A549 (cell line): ENCODE measurements around the gene HAUS5. TPM values are rescaled to one million over a fixed set of nuclear protein-coding genes. Genes with fewer than 3 reads are reported as not detected.

Experiments
- ATAC-seq, 2 experiments: fragments of 200-7000 bp in 1 of 2; fragments of >200 bp in 1 of 2; cut with Nextera tagmentation in 1 of 2; cut with Tn5 transposase in 1 of 2; 3 replicates each; pipeline versions ENCODE4 v1.8.0 to v1.9.1; 2018 to 2020; ENCODE audit warnings: mild to moderate bottlenecking in 1 of 2, moderate library complexity in 1 of 2
- CTCF ChIA-PET: fragments of 300-600 bp; sonication (Branson Sonifier 250); formaldehyde crosslinking; extraction: SDS; loops from one replicate; lab custom pipeline; 2021; ENCODE audit warnings: antibody characterized with exemption, inconsistent platforms; lab: Yijun Ruan, JAX
- POLR2A ChIA-PET: fragments of 350-600 bp; formaldehyde crosslinking; extraction: SDS; loops from one replicate; lab custom pipeline; 2021; ENCODE audit warnings: antibody characterized with exemption, inconsistent platforms; lab: Yijun Ruan, JAX
- DNase-seq, 2 experiments: peaks; one replicate each; pipeline versions ENCODE4 v3.0.0 to v3.0.0-alpha.2; 2011 to 2016; ENCODE audit warnings: low read depth in 1 of 2, low spot score in 1 of 2
- FAIRE-seq: peaks from 2 replicates; lab custom pipeline; 2011; peaks lifted over from hg19 to GRCh38; lab: Jason Lieb, UNC
- H3K27ac ChIP-seq, 2 experiments: fragments of >200 bp; sonication (Bioruptor Twin); formaldehyde crosslinking; 3 replicates each; pipeline ENCODE4 v1.5.1; 2016 to 2017
- H3K4me1 ChIP-seq: fragments of >200 bp; sonication (Bioruptor Twin); formaldehyde crosslinking; 3 replicates; pipeline ENCODE4 v1.6.1; 2016
- H3K4me2 ChIP-seq: fragments of >200 bp; sonication (Bioruptor Twin); formaldehyde crosslinking; 3 replicates; pipeline ENCODE4 v1.6.1; 2016
- H3K4me3 ChIP-seq: fragments of >200 bp; sonication (Bioruptor Twin); formaldehyde crosslinking; 3 replicates; pipeline ENCODE4 v1.5.1; 2016
- H3K9me3 ChIP-seq: fragments of >200 bp; sonication (Bioruptor Twin); formaldehyde crosslinking; 3 replicates; pipeline ENCODE4 v1.6.1; 2016
- ATOH8 ChIP-seq: fragments of 250-450 bp; sonication (Bioruptor Pico); IDR thresholded peaks from 2 replicates; pipeline ENCODE4 v1.5.0; 2020; ENCODE audit warnings: low read depth, mild to moderate bottlenecking, moderate library complexity
- BCL3 ChIP-seq: fragments of >200 bp; sonication (Bioruptor Twin); formaldehyde crosslinking; IDR thresholded peaks from 3 replicates; pipeline ENCODE4 v1.6.1; 2016
- CHD2 ChIP-seq: fragments of 150-350 bp; IDR thresholded peaks from 2 replicates; pipeline ENCODE4 v1.6.1; 2014; ENCODE audit warnings: low read length; ENCODE audit not compliant: partially characterized antibody
- EP300 ChIP-seq, 2 experiments: fragments of >200 bp; sonication (Bioruptor Twin); formaldehyde crosslinking; IDR thresholded peaks; 2 replicates in 1 of 2; 3 replicates in 1 of 2; pipeline ENCODE4 v1.6.1; 2016 to 2017
- FOSB ChIP-seq: fragments of 250-450 bp; sonication (Bioruptor Pico); IDR thresholded peaks from 2 replicates; pipeline ENCODE4 v1.5.0; 2020; ENCODE audit warnings: mild to moderate bottlenecking, moderate library complexity
- FOSL2 ChIP-seq, 2 experiments: fragments of 450-650 bp in 1 of 2; fragments of >200 bp in 1 of 2; sonication (Bioruptor Twin) in 1 of 2; formaldehyde crosslinking; IDR thresholded peaks; 2 replicates each; pipeline versions ENCODE4 v1.5.0 to v1.6.1; 2016 to 2020; ENCODE audit warnings: mild to moderate bottlenecking in 1 of 2, moderate library complexity in 1 of 2
- GATA3 ChIP-seq: IDR thresholded peaks from 2 replicates; pipeline ENCODE4 v1.6.1; 2012; ENCODE audit warnings: borderline replicate concordance
- HES2 ChIP-seq: fragments of >200 bp; sonication (Bioruptor Twin); formaldehyde crosslinking; IDR thresholded peaks from 2 replicates; pipeline ENCODE4 v1.6.1; 2016
- HOXA7 ChIP-seq: fragments of 250-450 bp; sonication (Bioruptor Pico); IDR thresholded peaks from 2 replicates; pipeline ENCODE4 v1.5.0; 2020; ENCODE audit warnings: mild to moderate bottlenecking, moderate library complexity
- HOXB5 ChIP-seq: fragments of 250-450 bp; sonication (Bioruptor Pico); IDR thresholded peaks from 2 replicates; pipeline ENCODE4 v1.5.0; 2020; ENCODE audit warnings: mild to moderate bottlenecking, moderate library complexity
- JUN ChIP-seq, 2 experiments: fragments of >200 bp; sonication (Bioruptor Twin); formaldehyde crosslinking; IDR thresholded peaks; 2 replicates in 1 of 2; 3 replicates in 1 of 2; pipeline ENCODE4 v1.6.1; 2016 to 2017
- JUNB ChIP-seq: fragments of >200 bp; sonication (Bioruptor Twin); formaldehyde crosslinking; IDR thresholded peaks from 2 replicates; pipeline ENCODE4 v1.6.1; 2016
- KDM5A ChIP-seq: fragments of 200-600 bp; sonication (generic); IDR thresholded peaks from 2 replicates; pipeline ENCODE4 v1.6.1; 2016; ENCODE audit warnings: antibody characterized with exemption, mild to moderate bottlenecking
- MAFK ChIP-seq: fragments of 450-650 bp; IDR thresholded peaks from 2 replicates; pipeline ENCODE4 v1.6.1; 2014; ENCODE audit not compliant: partially characterized antibody
- MAZ ChIP-seq: fragments of 150-350 bp; IDR thresholded peaks from 2 replicates; pipeline ENCODE4 v1.6.1; 2014; ENCODE audit warnings: antibody characterized with exemption, low read depth, low read length, borderline replicate concordance
- NPAS2 ChIP-seq: fragments of 250-450 bp; sonication (Bioruptor Pico); IDR thresholded peaks from 2 replicates; pipeline ENCODE4 v1.8.0; 2022; ENCODE audit warnings: mild to moderate bottlenecking, moderate library complexity, borderline replicate concordance
- POLR2A ChIP-seq: IDR thresholded peaks from 2 replicates; pipeline ENCODE4 v1.6.1; 2012; ENCODE audit warnings: mild to moderate bottlenecking, low read length
- POLR2AphosphoS2 ChIP-seq: conservative IDR thresholded peaks from 2 replicates; pipeline ENCODE4 v1.6.1; 2012; ENCODE audit warnings: low read length, improper control_type of control experiment, inconsistent platforms
- REST ChIP-seq: fragments of 200-600 bp; sonication (generic); IDR thresholded peaks from 2 replicates; pipeline ENCODE4 v1.6.1; 2016; ENCODE audit warnings: antibody characterized with exemption, mild to moderate bottlenecking, moderate library complexity
- RFX5 ChIP-seq: fragments of 450-650 bp; IDR thresholded peaks from 2 replicates; pipeline ENCODE4 v1.7.1; 2014; ENCODE audit warnings: antibody characterized with exemption, mild to moderate bottlenecking, moderate library complexity
- RNF2 ChIP-seq: fragments of 200-600 bp; sonication (generic); IDR thresholded peaks from 2 replicates; pipeline ENCODE4 v1.6.1; 2016; ENCODE audit warnings: low read depth, mild to moderate bottlenecking, antibody characterized with exemption, moderate library complexity, borderline replicate concordance
- WGBS: methylation state at CpG from one replicate; pipeline ENCODE4 v1.1.6; 2017; ENCODE audit errors: missing lambda C conversion rate; 5-methylcytosine and 5-hydroxymethylcytosine counted together
- polyA plus RNA-seq, 4 experiments: library from polyadenylated mRNA; depleted of rRNA in 3 of 4; stranded (reverse); fragments of >200 nt; fragmentation: RNase III in 1 of 4; extraction: RNeasy Plus Mini Kit Qiagen cat#74134 plus additional on column Dnase treatment in 1 of 4; gene quantifications; 2 replicates in 3 of 4; 3 replicates in 1 of 4; pipeline ENCODE4 v1.2.3, GENCODE V29; 2011 to 2017

The HAUS5 gene
- polyA plus RNA-seq, 2 of the 4 experiments (the other 2 are of a cell fraction): 7.3 to 16.1 TPM

GRCh38 chr19:35607661-35608060, 4.9 kb upstream of the HAUS5 start:
- FAIRE-seq: peak; percentile 23
- TF ChIP-seq ATOH8 (CRISPR knock-in tag) (no peak), POLR2A (no peak), HOXA7 (CRISPR knock-in tag) (no peak), NPAS2 (CRISPR knock-in tag) (no peak), HES2 (no peak), FOSL2 (IDR thresholded peaks at IDR 0.05) (no peak), FOSL2 (CRISPR knock-in tag; IDR thresholded peaks at IDR 0.05) (no peak), KDM5A (no peak), JUNB (no peak), RNF2 (no peak), RFX5 (no peak), MAFK (no peak), BCL3 (no peak), JUN (IDR thresholded peaks at IDR 0.05) (no peak), MAZ (no peak), HOXB5 (no peak), FOSB (no peak), CHD2 (no peak)
- Histone ChIP-seq H3K9me3 (peaks cover 33% of the 10 kb centered on the region), H3K4me2 (no peak overlapping the region), H3K27ac (no peak overlapping the region), H3K4me1 (peaks cover 3% of the 10 kb centered on the region; the same call in 1 of the 3 replicates), H3K4me3 (no peak overlapping the region)
- CTCF ChIA-PET: interaction anchor here (0.7 to 9.4 kb wide), 10 partner anchors 10 to 113 kb away, joined by 3 to 55 read pairs (median 4); no protein-coding TSS in a partner anchor
- 18% methylated on average over 3 of the region's 3 CpGs for whole genome bisulfite sequencing
- POLR2A ChIA-PET: interaction anchor here (1.1 kb wide), 1 partner anchor 21 kb away, joined by 3 read pairs; no protein-coding TSS in a partner anchor
- ATAC-seq: no peak
- DNase-seq: no peak

- FAIRE-seq (no peak), DNase-seq (peak in 1 of 2 experiments; percentile 53), ATAC-seq (no peak)
- no peak overlapping the region for H3K4me2 ChIP-seq
- H3K4me1 ChIP-seq: peaks cover 7% of the 10 kb centered on the region; the same call in 2 of the 3 replicates
- no peak overlapping the region for H3K4me3 ChIP-seq
- 5% methylated on average over 2 of the region's 2 CpGs for WGBS
- CTCF ChIA-PET: interaction anchor here (0.7 to 9.4 kb wide), 12 partner anchors 9 to 118 kb away, joined by 3 to 55 read pairs (median 4); no protein-coding TSS in a partner anchor
- no peak for TF ChIP-seq FOSB
- no peak for TF ChIP-seq EP300 (IDR thresholded peaks at IDR 0.05)
- peaks cover 33% of the 10 kb centered on the region for H3K9me3 ChIP-seq
- POLR2A ChIA-PET: interaction anchor here (1.1 kb wide), 1 partner anchor 20 kb away, joined by 3 read pairs; no protein-coding TSS in a partner anchor
- H3K27ac ChIP-seq: no peak overlapping the region
These were observed 4.3 kb upstream of the HAUS5 start for GRCh38 chr19:35608251-35608650.

GRCh38 chr19:35609851-35610353, 2.6 kb upstream of the HAUS5 start:
- POLR2A ChIA-PET: no interaction called here
- ATAC-seq (no peak), DNase-seq (no peak), FAIRE-seq (peak; percentile 39)
- 49% methylated on average over 6 of the region's 6 CpGs for WGBS
- Histone ChIP-seq H3K4me3 (no peak overlapping the region), H3K4me1 (peaks cover 9% of the 10 kb centered on the region; the same call in 2 of the 3 replicates), H3K4me2 (no peak overlapping the region), H3K9me3 (peaks cover 33% of the 10 kb centered on the region), H3K27ac (no peak overlapping the region)
- TF ChIP-seq POLR2AphosphoS2: no peak
- TF ChIP-seq GATA3: no peak
- no peak for TF ChIP-seq POLR2A
- no peak for TF ChIP-seq REST
- CTCF ChIA-PET: interaction anchor here (0.8 to 9.4 kb wide), 6 partner anchors 8 to 181 kb away, joined by 3 to 55 read pairs (median 9); no protein-coding TSS in a partner anchor
